GM12875 (cell line): ENCODE data around the gene IL17B.
"Not testable (repeated sequence)": the region's sequence is repeated elsewhere in the genome, so short reads cannot be mapped to it uniquely, and the experiment has no call there.

Experiments used
- H3K4me3 ChIP-seq: one replicate; pipeline ENCODE4 v1.5.1; 2011; ENCODE audit warnings: low read depth, low read length, control low read depth
- TF ChIP-seq, protein P1 (sequence below): IDR thresholded peaks from 2 replicates; pipeline ENCODE4 v1.5.1; 2011; ENCODE audit warnings: low read depth, mild to moderate bottlenecking, control low read depth, inconsistent platforms, low read length, moderate library complexity, borderline replicate concordance; ENCODE audit not compliant: insufficient read depth

IL17B gene

DNA sequence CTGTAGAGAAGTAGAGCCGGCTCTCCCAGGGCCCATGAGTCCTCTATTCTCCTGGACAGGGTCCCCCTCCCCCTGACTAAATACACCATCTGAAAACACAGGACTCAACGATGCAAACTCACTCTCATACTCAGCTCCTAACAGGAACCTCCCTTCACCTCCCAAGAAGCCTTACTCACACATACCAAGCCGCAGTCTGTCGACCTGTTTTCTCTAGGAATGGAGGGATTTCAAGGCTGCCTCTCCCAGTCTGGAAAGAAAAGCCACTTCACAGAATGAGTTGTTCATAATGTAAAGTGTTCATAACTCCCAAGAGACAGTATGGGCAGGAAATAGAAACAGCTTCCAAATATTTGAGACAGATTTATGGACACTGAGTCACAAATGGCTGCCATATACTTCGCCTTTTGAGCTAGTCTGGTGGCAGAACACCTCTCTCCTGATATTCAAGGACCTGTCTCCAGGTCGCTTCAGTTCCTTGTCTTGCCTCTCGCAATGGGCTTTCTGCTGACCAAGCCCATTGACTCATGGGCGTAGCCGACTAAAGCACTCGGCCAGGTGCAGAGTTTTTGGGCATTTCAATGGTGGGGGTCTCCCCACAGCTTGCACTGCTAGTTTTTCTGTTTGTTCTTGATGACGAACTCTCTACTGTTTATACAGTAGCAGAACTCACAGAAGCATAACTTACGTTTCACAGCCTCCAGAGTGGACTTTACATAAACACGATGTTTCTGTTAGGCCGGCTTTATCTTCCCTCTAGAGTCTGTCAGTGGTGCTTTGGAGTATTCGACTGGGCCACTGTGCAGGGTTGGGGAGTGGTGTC is 25.0 kb upstream of the IL17B start:
- TF ChIP-seq, protein P1, sequence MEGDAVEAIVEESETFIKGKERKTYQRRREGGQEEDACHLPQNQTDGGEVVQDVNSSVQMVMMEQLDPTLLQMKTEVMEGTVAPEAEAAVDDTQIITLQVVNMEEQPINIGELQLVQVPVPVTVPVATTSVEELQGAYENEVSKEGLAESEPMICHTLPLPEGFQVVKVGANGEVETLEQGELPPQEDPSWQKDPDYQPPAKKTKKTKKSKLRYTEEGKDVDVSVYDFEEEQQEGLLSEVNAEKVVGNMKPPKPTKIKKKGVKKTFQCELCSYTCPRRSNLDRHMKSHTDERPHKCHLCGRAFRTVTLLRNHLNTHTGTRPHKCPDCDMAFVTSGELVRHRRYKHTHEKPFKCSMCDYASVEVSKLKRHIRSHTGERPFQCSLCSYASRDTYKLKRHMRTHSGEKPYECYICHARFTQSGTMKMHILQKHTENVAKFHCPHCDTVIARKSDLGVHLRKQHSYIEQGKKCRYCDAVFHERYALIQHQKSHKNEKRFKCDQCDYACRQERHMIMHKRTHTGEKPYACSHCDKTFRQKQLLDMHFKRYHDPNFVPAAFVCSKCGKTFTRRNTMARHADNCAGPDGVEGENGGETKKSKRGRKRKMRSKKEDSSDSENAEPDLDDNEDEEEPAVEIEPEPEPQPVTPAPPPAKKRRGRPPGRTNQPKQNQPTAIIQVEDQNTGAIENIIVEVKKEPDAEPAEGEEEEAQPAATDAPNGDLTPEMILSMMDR = no peak
- H3K4me3 ChIP-seq = no peak overlapping the region

DNA sequence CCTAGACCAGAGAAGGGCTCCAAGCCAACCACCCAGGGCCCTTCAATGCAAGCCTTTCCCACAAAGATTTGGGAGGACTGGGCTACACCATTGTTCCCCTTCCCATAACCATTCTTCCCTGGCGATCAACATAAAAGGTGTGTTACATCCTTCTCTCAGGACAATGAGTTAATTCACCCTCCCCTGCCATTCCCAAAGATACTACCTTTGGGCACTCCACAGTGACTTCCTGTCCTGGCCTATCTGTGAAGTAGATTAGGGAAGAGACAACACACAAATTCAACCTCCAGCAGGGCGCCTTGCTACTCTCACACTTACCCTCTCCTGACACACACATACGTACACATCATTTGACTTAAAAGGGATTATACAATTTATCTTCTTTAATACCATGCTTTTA is 23.2 kb upstream of the IL17B start:
- no peak overlapping the region for H3K4me3 ChIP-seq
- TF ChIP-seq, protein P1 = no peak

DNA sequence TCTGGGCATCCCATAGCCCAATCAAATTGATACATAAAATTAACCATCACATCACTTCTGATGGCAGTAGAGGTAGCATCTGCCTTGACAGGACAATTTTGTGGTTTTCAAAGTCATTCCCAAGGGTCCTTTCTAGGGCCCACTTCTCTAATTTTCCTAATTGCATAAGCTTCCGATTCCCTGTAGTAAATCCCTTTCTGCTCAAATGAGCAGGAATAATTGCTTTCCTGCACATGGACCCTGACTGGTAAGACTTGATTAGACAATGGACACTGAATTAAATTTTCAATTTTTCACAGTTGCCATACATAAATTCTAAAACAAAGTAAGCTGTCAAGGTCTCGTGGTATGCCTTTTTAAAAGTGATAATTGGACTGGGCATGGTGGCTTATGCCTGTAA is 22.0 kb upstream of the IL17B start:
- no peak overlapping the region for H3K4me3 ChIP-seq
- TF ChIP-seq, protein P1 = no peak

DNA sequence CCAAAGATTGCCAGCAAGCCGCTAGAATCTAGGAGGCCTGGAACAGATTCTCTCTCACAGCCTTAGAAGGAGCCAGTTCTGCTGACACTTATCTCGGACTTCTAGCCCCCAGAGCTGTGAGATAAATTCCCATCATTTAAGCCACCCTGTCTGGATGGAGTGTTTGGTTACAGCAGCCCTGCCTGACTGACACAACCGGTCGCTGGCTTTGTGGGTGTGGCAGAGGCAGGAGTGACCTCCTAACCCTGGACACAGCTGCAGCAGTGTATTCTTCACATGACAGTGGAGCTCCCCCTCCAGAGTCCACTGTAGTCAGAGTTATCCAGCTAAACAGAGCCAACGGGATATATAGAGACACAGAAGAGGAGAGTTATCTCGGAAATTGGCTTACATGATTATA is 21.2 kb upstream of the IL17B start:
- TF ChIP-seq, protein P1 = no peak
- no peak overlapping the region for H3K4me3 ChIP-seq

DNA sequence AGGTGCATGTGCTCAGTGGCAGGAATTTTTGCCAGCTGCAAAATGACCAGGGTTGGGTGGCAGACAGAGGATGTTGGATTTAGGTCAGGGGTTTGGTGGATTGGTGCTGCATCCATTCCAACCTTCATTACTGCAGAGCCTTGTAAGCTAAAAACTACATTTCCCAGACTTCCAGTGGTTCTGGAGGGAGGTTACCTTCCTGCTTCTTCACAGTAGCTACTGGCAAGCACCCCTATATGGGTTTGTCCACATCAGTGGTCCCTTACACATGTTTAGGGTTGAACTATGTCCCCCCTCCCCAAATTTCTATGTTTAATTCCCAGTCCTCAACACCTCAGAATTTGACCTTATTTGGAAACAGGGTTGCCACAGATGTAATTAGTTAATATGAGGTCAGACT is 20.7 kb upstream of the IL17B start:
- TF ChIP-seq, protein P1 = no peak
- H3K4me3 ChIP-seq = no peak overlapping the region

DNA sequence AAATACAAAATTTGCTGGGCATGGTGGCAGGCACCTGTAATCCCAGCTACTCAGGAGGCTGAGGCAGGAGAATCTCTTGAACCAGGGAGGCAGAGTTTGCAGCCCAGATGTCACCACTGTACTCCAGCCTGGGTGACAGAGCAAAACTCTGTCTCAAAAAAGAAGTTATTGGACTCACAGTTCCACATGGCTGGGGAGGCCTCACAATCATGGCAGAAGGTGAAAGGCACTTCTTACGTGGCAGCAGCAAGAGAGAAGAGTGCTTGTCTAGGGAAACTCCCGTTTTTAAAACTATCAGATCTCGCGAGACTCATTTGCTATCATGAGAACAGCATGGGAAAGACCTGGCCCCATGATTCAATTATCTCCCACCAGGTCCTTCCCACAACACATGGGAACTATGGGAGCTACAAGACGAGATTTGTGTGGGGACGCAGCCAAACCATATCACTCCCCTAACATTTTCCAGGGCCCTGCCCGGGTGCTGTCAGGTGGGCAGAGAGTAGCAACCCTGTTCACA is 19.7 kb upstream of the IL17B start:
- H3K4me3 ChIP-seq = not testable (repeated sequence)

DNA sequence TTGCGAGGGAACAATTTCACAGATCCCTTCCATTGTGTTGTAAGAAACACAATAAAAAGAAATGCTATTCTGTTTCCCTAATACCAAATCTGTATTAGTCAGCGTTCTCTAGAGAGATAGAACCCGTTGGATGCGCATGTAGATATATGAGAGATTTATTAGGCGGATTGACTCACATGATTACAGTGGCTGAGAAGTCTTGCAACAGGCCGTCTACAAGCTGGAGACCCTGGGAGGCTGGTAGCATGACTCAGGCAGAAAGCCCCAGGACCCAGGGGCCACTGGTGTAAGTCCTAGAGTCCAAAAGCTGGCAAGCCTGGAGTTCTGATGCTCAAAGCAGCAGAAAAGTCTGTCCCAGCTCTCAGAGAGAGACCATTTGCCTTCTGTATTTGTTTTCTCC is 18.4 kb upstream of the IL17B start:
- no peak overlapping the region for H3K4me3 ChIP-seq
- TF ChIP-seq, protein P1 = no peak

DNA sequence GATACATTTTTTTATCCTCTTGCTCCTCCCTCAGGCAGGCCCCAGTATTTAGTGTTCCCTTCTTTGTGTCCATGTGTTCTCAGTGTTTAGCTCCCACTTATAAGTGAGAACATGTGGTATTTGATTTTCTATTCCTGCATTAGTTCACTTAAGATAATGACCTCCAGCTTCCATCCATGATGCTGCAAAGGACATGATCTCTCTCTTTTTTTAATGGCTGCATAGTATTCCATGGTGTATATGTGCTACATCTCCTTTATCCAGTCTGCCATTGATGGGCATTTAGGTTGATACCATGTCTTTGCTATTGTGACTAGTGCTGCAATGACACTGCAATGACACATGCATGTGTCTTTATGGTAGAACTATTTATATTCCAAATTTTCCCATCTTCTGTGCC is 15.9 kb upstream of the IL17B start:
- not testable (repeated sequence) for H3K4me3 ChIP-seq
